Panc1 (cell line): Measurements from ENCODE around the gene TSPAN10.

Experiments used
- CTCF ChIP-seq: fragments of 450-650 bp; IDR thresholded peaks from 2 replicates; pipeline ENCODE4 v1.5.1; 2017; ENCODE audit warnings: mild to moderate bottlenecking
- TCF7L2 ChIP-seq: IDR thresholded peaks from 2 replicates; pipeline ENCODE4 v1.6.1; 2011; ENCODE audit warnings: mild to moderate bottlenecking, low read depth, low read length, inconsistent platforms

DNA sequence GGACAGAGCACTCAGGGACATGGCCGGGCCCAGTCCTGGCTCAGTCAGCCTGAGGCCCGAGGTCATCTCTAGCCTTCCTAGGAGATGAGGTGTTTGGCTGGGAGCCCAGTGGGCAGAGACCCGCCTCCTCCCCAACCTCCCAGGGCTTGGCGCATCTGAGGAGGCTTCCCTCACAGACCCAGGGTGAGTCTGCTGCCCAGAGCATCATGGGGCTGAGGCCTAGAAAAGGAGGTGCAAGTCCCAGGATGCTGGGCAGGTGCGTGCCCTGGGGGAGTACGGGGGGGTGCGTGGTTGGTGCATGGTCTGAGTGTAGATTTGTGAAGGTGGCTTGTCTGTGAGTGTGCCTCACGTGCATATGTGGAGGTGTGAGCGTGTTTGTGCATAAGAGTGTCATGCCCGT is 14.7 kb downstream of the TSPAN10 start:
- no peak for TF ChIP-seq TCF7L2
- no peak for TF ChIP-seq CTCF
